Loucy (cell line): ENCODE measurements around the gene LUC7L.

ENCODE experiments used
- H2AFZ ChIP-seq: fragments of 200-600 bp; sonication (generic); 2 replicates; pipeline ENCODE4 v1.6.0; 2016; ENCODE audit warnings: antibody characterized with exemption, mild to moderate bottlenecking, low read length, moderate library complexity
- H3F3A ChIP-seq: fragments of 200-600 bp; 2 replicates; pipeline ENCODE4 v1.6.0; 2016; ENCODE audit warnings: antibody characterized with exemption, low read depth, mild to moderate bottlenecking
- H3K27me3 ChIP-seq: fragments of 200-600 bp; sonication (generic); 2 replicates; pipeline ENCODE4 v1.6.1; 2014; ENCODE audit warnings: low read length, mild to moderate bottlenecking; ENCODE audit not compliant: insufficient read depth, poor library complexity, severe bottlenecking
- H3K36me3 ChIP-seq: fragments of 200-600 bp; sonication (generic); 2 replicates; pipeline ENCODE4 v1.6.1; 2016; ENCODE audit warnings: low read length; ENCODE audit not compliant: insufficient read depth
- H3K4me1 ChIP-seq: fragments of 200-600 bp; sonication (generic); 2 replicates; pipeline ENCODE4 v1.5.1; 2014; ENCODE audit warnings: low read length, mild to moderate bottlenecking; ENCODE audit not compliant: insufficient read depth, poor library complexity, severe bottlenecking
- H3K4me2 ChIP-seq: fragments of 200-600 bp; sonication (generic); 2 replicates; pipeline ENCODE4 v1.6.0; 2014; ENCODE audit warnings: antibody characterized with exemption, low read length, low read depth, mild to moderate bottlenecking; ENCODE audit not compliant: poor library complexity, severe bottlenecking
- H3K4me3 ChIP-seq: fragments of 200-600 bp; sonication (generic); 2 replicates; pipeline ENCODE4 v1.5.1; 2014; ENCODE audit warnings: low read length, mild to moderate bottlenecking, mixed read lengths; ENCODE audit not compliant: poor library complexity, severe bottlenecking
- H3K79me2 ChIP-seq: fragments of 200-600 bp; sonication (generic); 2 replicates; pipeline ENCODE4 v1.6.1; 2014; ENCODE audit warnings: low read length; ENCODE audit not compliant: insufficient read depth
- H3K9ac ChIP-seq: fragments of 200-600 bp; sonication (generic); 2 replicates; pipeline ENCODE4 v1.6.0; 2014; ENCODE audit warnings: mild to moderate bottlenecking, low read depth, low read length, moderate library complexity; ENCODE audit not compliant: poor library complexity, severe bottlenecking
- H3K9me2 ChIP-seq: fragments of 200-600 bp; sonication (generic); replicated peaks from 2 replicates; pipeline ENCODE4 v1.6.1; 2016; ENCODE audit warnings: low read depth, low read length, mixed read lengths
- H3K9me3 ChIP-seq: fragments of 200-600 bp; sonication (generic); 2 replicates; pipeline ENCODE4 v1.6.1; 2014; ENCODE audit warnings: mild to moderate bottlenecking, antibody characterized with exemption, low read length, low read depth; ENCODE audit not compliant: insufficient read depth
- H4K20me1 ChIP-seq: fragments of 200-600 bp; sonication (generic); 2 replicates; pipeline ENCODE4 v1.6.0; 2014; ENCODE audit warnings: antibody characterized with exemption, low read length, mild to moderate bottlenecking; ENCODE audit not compliant: insufficient read depth, poor library complexity, severe bottlenecking
- CTCF ChIP-seq: fragments of 200-600 bp; sonication (generic); conservative IDR thresholded peaks from 2 replicates; pipeline ENCODE4 v1.5.1; 2014; ENCODE audit warnings: mild to moderate bottlenecking, antibody characterized with exemption, low read length
- EZH2phosphoT487 ChIP-seq: fragments of 200-600 bp; IDR thresholded peaks from 2 replicates; pipeline ENCODE4 v1.6.1; 2018; ENCODE audit warnings: antibody characterized with exemption, mild to moderate bottlenecking, moderate library complexity, borderline replicate concordance

The LUC7L gene

GRCh38 chr16:181565-182021 is 47.7 kb downstream of the LUC7L start:
- no peak overlapping the region for H2AFZ ChIP-seq
- no peak overlapping the region for H3K4me2 ChIP-seq
- H3K9ac ChIP-seq: no peak overlapping the region

GRCh38 chr16:180681-181564 is 48.3 kb downstream of the LUC7L start:
- H3K4me3 ChIP-seq: no peak overlapping the region
- H2AFZ ChIP-seq: no peak overlapping the region
- H3K79me2 ChIP-seq: no peaks in the 10 kb centered on the region
- no peaks in the 10 kb centered on the region for H3K9me3 ChIP-seq
- H3K27me3 ChIP-seq: no peaks in the 10 kb centered on the region
- no peak for TF ChIP-seq EZH2phosphoT487
- TF ChIP-seq CTCF: no peak
- no peaks in the 10 kb centered on the region for H3K4me1 ChIP-seq
- H3F3A ChIP-seq: no peaks in the 10 kb centered on the region
- no peak overlapping the region for H3K4me2 ChIP-seq
- H3K9ac ChIP-seq: no peak overlapping the region
- no peaks in the 10 kb centered on the region for H3K36me3 ChIP-seq
- H3K9me2 ChIP-seq: no peaks in the 10 kb centered on the region
- H4K20me1 ChIP-seq: no peaks in the 10 kb centered on the region

More at GRCh38 chr16:181565-182021, 47.7 kb downstream of the LUC7L start:
- H3K27me3 ChIP-seq: no peaks in the 10 kb centered on the region
- H3K9me3 ChIP-seq: no peaks in the 10 kb centered on the region
- H3K4me1 ChIP-seq: no peaks in the 10 kb centered on the region
- no peaks in the 10 kb centered on the region for H3K79me2 ChIP-seq
- H3K9me2 ChIP-seq: no peaks in the 10 kb centered on the region
- H3K4me3 ChIP-seq: no peak overlapping the region
- H3K36me3 ChIP-seq: no peaks in the 10 kb centered on the region
- no peaks in the 10 kb centered on the region for H3F3A ChIP-seq
- H4K20me1 ChIP-seq: no peaks in the 10 kb centered on the region
- peak; percentile 38; the same call in 1 of the 2 replicates for TF ChIP-seq CTCF
- TF ChIP-seq EZH2phosphoT487: no peak

- no peaks in the 10 kb centered on the region for H3K27me3 ChIP-seq
- no peaks in the 10 kb centered on the region for H3F3A ChIP-seq
- H3K9me3 ChIP-seq: no peaks in the 10 kb centered on the region
- no peak within 1 kb of the TSS for H3K4me2 ChIP-seq
- no peak within 1 kb of the TSS for H3K4me3 ChIP-seq
- peaks cover under 1% of the 10 kb centered on the region for H3K4me1 ChIP-seq
- H2AFZ ChIP-seq: no peak within 1 kb of the TSS
- TF ChIP-seq EZH2phosphoT487 (no peak), CTCF (no peak)
- no peak within 1 kb of the TSS for H3K9ac ChIP-seq
- H3K9me2 ChIP-seq: no peaks in the 10 kb centered on the region
- H3K36me3 ChIP-seq: no peaks in the 10 kb centered on the region
- H4K20me1 ChIP-seq: no peaks in the 10 kb centered on the region
- H3K79me2 ChIP-seq: no peaks in the 10 kb centered on the region
Observed at GRCh38 chr16:180101-180675, 49.1 kb downstream of the LUC7L start, which contains the start of gene HBQ1. TSS of gene HBQ1 (plus strand) at chr16:180459. CDS start at chr16:180487, 28 bp downstream.
